Measurements from ENCODE around the gene P2RX7. TPM values are rescaled to one million over a fixed set of nuclear protein-coding genes. Genes with fewer than 3 reads are reported as not detected.

P2RX7 gene
- total RNA-seq, 1 donor from 2014 or later = 0.07 TPM

DNA sequence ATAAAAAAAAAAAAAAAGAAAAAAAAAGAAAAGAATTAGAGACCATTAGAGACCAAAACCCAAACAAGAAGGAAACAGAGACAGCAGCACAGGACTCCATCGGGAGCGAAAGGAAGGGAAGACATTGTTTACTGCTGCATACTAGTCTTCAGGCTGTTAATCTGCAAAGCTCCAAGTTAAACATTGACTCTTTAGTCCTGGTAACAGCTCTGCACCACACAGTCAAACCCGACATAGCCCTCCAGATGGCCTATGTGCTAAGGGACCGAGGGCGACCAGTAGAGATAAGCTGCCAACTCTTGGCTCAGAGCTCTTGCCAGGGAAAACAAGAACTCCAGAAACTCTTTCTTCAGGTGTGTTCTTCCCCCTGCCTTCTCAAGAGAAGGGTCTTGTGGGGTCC is 85.1 kb downstream of the P2RX7 start:
- peaks cover 8% of the 10 kb centered on the region for H3K36me3 Mint-ChIP-seq (ENCODE audit: low read depth, unreplicated experiment)

DNA sequence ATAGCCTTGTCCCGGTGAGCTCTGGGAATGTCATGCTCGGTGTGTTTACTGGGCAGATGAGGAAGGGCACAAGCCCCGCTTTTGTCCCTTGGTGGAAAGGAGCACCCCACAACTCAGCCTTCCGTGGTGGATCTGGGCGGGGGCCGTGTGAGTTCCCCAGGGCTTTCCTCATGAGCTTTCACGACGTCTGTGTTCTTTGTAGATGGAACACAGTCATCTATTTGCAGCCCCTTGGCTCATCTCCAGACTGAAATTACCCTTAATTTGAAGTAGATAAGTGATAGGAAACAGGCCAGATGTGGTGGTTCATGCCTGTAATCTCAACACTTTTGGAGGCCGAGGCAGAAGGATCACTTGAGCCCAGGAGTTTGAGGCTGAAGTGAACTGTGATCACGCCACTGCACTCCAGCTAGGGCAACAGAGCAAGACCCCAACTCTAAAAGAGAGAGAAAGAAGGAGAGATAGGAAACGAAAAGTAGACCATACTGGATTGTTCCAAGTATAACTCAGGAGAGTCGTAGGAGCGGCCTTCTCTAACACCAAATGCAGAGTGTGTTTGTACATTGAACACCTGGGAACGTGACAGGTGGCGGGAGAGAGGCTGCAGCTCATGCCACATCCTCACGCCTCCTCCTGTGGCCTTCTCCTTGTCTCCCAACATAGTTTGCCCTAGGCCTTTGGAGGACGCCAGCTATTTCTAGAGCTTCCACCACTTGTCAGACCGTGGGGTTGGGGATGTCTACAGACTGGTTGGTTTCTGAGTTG is 86.1 kb downstream of the P2RX7 start:
- FAIRE-seq = no peak

More for the DNA sequence above, 85.1 kb downstream of the P2RX7 start:
- Mint-ChIP-seq H3K4me3 (ENCODE audit: unreplicated experiment) (no peak overlapping the region), H3K4me1 (ENCODE audit: low read depth, unreplicated experiment) (peaks cover 16% of the 10 kb centered on the region), H3K27me3 (ENCODE audit: low read depth, unreplicated experiment) (no peaks in the 10 kb centered on the region), H3K27ac (ENCODE audit: unreplicated experiment) (no peak overlapping the region), H3K9me3 (ENCODE audit: unreplicated experiment) (no peaks in the 10 kb centered on the region)
- H3K9ac ChIP-seq (ENCODE audit: low read length) = no peak overlapping the region
- no peaks in the 10 kb centered on the region for H3K27me3 ChIP-seq (ENCODE audit: insufficient read depth, low read length)
- H4K20me1 ChIP-seq (ENCODE audit: insufficient read depth, low read length) = peaks cover 9% of the 10 kb centered on the region
- no peak for TF ChIP-seq EZH2 (IDR thresholded peaks at IDR 0.05; ENCODE audit: insufficient read depth, low read length)
- TF ChIP-seq, protein P1, sequence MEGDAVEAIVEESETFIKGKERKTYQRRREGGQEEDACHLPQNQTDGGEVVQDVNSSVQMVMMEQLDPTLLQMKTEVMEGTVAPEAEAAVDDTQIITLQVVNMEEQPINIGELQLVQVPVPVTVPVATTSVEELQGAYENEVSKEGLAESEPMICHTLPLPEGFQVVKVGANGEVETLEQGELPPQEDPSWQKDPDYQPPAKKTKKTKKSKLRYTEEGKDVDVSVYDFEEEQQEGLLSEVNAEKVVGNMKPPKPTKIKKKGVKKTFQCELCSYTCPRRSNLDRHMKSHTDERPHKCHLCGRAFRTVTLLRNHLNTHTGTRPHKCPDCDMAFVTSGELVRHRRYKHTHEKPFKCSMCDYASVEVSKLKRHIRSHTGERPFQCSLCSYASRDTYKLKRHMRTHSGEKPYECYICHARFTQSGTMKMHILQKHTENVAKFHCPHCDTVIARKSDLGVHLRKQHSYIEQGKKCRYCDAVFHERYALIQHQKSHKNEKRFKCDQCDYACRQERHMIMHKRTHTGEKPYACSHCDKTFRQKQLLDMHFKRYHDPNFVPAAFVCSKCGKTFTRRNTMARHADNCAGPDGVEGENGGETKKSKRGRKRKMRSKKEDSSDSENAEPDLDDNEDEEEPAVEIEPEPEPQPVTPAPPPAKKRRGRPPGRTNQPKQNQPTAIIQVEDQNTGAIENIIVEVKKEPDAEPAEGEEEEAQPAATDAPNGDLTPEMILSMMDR (IDR thresholded peaks at IDR 0.05; ENCODE audit: insufficient read depth, low read depth, low read length) = no peak
- H2AFZ ChIP-seq (ENCODE audit: low read depth, low read length) = no peak overlapping the region
- DNase-seq (ENCODE audit: low read depth) (no peak), FAIRE-seq (no peak)
- H3K36me3 ChIP-seq (ENCODE audit: insufficient read depth, low read length) = no peaks in the 10 kb centered on the region
- no peak overlapping the region for H3K4me2 ChIP-seq (ENCODE audit: low read length)
- H3K4me1 ChIP-seq (ENCODE audit: insufficient read depth, low read length) = peaks cover 9% of the 10 kb centered on the region
- H3K4me3 ChIP-seq (ENCODE audit: insufficient read depth, low read depth, low read length) = no peak overlapping the region
- H3K27ac ChIP-seq (ENCODE audit: low read depth, low read length) = no peak overlapping the region
- no peaks in the 10 kb centered on the region for H3K79me2 ChIP-seq (ENCODE audit: insufficient read depth, low read length)
- H3K9me3 ChIP-seq (ENCODE audit: insufficient read depth, low read depth, low read length) = no peaks in the 10 kb centered on the region

More for the DNA sequence above, 86.1 kb downstream of the P2RX7 start:
- Mint-ChIP-seq H3K4me1 (ENCODE audit: low read depth, unreplicated experiment) (peaks cover 16% of the 10 kb centered on the region), H3K9me3 (ENCODE audit: unreplicated experiment) (no peaks in the 10 kb centered on the region), H3K27me3 (ENCODE audit: low read depth, unreplicated experiment) (no peaks in the 10 kb centered on the region), H3K4me3 (ENCODE audit: unreplicated experiment) (no peak overlapping the region), H3K36me3 (ENCODE audit: low read depth, unreplicated experiment) (peaks cover 8% of the 10 kb centered on the region), H3K27ac (ENCODE audit: unreplicated experiment) (no peak overlapping the region)
- Histone ChIP-seq H2AFZ (ENCODE audit: low read depth, low read length) (no peak overlapping the region), H3K4me3 (ENCODE audit: insufficient read depth, low read depth, low read length) (no peak overlapping the region), H3K4me2 (ENCODE audit: low read length) (no peak overlapping the region), H3K9ac (ENCODE audit: low read length) (no peak overlapping the region), H3K27me3 (ENCODE audit: insufficient read depth, low read length) (no peaks in the 10 kb centered on the region), H3K27ac (ENCODE audit: low read depth, low read length) (no peak overlapping the region), H3K9me3 (ENCODE audit: insufficient read depth, low read depth, low read length) (no peaks in the 10 kb centered on the region), H3K36me3 (ENCODE audit: insufficient read depth, low read length) (no peaks in the 10 kb centered on the region), H4K20me1 (ENCODE audit: insufficient read depth, low read length) (peaks cover 6% of the 10 kb centered on the region), H3K79me2 (ENCODE audit: insufficient read depth, low read length) (no peaks in the 10 kb centered on the region), H3K4me1 (ENCODE audit: insufficient read depth, low read length) (peaks cover 9% of the 10 kb centered on the region)
- DNase-seq (ENCODE audit: low read depth) = no peak
- TF ChIP-seq, protein P1 (IDR thresholded peaks at IDR 0.05; ENCODE audit: insufficient read depth, low read depth, low read length) = no peak
- no peak for TF ChIP-seq EZH2 (IDR thresholded peaks at IDR 0.05; ENCODE audit: insufficient read depth, low read length)
